Epidermal melanocyte (primary cell): ENCODE data around the gene AATF.
A peak's percentile ranks its signal among the peaks of the same experiment; 100 is the strongest.
"Not testable (repeated sequence)": the region's sequence is repeated elsewhere in the genome, so short reads cannot be mapped to it uniquely, and the experiment has no call there.

Experiments used
- DNase-seq: peaks from one replicate; pipeline ENCODE4 v3.0.0; 2011; ENCODE audit warnings: low spot score; ENCODE audit not compliant: insufficient read length

Gene AATF

DNA sequence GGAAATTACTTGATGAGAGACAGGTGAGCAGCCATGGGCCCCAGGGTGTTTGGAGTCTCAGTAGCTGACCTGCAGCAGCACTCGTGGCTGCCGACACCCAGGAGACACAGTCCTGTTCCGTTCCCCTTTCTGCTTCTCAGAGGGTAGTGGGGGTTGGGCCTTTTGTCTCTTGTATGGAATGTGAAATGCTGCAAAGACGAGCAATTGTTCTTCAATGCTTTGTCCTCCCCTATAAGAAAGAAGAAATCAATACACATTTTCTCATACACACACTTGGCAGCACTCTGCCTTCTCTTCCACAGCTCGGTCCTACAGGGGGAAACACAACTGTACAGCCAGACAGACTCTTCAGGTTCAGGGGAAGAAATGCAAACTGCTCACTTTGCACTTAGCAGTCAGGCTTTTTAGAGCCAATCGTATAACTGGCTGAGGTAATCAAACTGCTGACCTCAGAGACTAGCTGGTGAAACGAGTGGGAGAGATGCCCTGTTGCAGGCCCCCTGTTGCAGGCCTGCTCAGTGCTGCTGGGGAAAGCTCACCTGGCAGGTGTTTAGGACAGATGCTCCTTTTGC is 96.7 kb downstream of the AATF start:
- DNase-seq = no peak

- DNase-seq = peak; percentile 79
These were observed 98.9 kb downstream of the AATF start for GRCh38 chr17:37047631-37048104.

GRCh38 chr17:37048811-37049210 is 100.1 kb downstream of the AATF start:
- DNase-seq = no peak

DNA sequence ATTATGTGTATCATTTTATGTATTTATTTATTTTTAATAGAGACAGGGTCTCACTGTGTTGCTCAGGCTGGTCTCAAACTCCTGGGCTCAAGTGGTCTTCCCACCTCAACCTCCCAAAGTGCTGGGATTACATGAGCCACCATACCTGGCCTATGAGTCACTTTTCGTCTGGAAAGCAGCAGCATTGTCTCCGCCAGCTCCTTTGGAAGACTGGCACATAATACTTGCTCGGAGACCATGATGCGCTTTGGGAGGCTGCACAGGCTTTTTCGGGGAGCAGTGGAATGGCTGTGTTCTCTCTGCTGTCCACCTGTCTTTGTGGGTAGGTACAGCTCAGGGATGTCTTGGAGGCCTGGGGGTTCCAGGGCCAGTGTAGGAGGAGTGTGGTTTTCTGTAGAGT is 102.2 kb downstream of the AATF start:
- no peak for DNase-seq

- no peak for DNase-seq
These were observed 102.6 kb downstream of the AATF start for GRCh38 chr17:37051381-37051780.

- no peak for DNase-seq
These were observed 103.1 kb downstream of the AATF start for GRCh38 chr17:37051833-37052232.

DNA sequence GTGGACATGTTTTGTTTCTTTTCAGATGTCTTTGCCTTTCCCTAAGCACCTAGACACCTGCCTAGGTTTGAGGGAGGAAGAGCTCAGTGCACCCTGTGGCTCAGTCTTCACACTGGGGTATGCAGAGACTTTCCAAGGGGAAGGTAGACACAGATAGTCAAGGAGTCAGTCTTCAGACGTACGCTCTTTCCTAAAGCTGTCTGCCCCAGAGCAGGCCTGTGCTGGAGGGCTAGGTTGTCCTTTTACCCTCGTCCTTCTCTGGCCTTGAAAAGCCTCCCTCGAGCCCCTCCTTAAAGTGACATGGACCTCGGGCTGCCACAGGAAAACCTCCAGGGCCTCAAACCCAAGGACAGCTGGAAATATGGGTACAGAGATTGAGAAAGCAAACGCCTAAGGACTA is 103.7 kb downstream of the AATF start:
- DNase-seq = no peak

- no peak for DNase-seq
These were observed 106.1 kb downstream of the AATF start for GRCh38 chr17:37054894-37055293.

DNA sequence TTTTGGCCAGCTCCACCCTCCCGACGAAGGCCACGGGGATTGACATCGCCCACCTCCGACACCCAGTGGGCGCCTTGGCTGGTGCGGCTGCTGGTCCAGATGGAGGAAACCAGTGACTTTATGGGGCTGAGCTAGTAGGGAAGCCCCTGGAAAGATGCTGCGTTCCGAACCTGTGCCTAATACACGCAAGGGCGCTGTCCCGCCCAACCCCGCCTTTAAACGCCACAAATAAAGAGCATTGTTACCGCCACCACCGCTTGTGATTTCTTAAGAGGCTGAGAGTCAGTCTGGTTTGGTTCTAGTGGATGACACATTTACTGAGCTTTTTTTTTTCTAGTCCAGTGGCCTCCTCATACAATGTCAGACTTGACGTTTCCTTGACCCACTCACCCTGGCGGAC is 107.9 kb downstream of the AATF start:
- no peak for DNase-seq

GRCh38 chr17:37059493-37059892 is 110.7 kb downstream of the AATF start:
- no peak for DNase-seq

- no peak for DNase-seq
These were observed 111.3 kb downstream of the AATF start for GRCh38 chr17:37060094-37060493.

- DNase-seq = no peak
These were observed 112.2 kb downstream of the AATF start for GRCh38 chr17:37060928-37061327.

GRCh38 chr17:37062021-37062420 is 113.3 kb downstream of the AATF start:
- no peak for DNase-seq

DNA sequence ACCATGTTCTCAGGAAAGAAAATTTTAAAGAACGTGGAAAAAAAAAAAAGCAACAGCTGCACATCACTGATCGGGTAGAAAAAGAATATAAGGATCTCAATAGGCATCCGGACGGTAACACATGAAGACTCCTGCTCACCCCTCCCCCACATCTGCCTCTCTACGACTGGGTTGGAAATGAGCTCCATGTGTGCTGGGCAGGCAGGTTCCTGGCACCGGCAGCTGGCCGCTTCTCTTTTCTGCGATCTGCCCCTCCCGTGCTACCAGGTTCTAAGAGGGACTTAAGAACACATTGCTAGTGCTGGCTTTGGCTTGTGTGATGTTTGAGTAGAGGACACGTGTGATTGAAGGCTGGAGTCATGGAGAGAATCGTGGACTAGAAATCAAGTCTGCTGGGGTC is 115.5 kb downstream of the AATF start:
- no peak for DNase-seq

- no peak for DNase-seq
These were observed 116.2 kb downstream of the AATF start for GRCh38 chr17:37064956-37065355.

DNA sequence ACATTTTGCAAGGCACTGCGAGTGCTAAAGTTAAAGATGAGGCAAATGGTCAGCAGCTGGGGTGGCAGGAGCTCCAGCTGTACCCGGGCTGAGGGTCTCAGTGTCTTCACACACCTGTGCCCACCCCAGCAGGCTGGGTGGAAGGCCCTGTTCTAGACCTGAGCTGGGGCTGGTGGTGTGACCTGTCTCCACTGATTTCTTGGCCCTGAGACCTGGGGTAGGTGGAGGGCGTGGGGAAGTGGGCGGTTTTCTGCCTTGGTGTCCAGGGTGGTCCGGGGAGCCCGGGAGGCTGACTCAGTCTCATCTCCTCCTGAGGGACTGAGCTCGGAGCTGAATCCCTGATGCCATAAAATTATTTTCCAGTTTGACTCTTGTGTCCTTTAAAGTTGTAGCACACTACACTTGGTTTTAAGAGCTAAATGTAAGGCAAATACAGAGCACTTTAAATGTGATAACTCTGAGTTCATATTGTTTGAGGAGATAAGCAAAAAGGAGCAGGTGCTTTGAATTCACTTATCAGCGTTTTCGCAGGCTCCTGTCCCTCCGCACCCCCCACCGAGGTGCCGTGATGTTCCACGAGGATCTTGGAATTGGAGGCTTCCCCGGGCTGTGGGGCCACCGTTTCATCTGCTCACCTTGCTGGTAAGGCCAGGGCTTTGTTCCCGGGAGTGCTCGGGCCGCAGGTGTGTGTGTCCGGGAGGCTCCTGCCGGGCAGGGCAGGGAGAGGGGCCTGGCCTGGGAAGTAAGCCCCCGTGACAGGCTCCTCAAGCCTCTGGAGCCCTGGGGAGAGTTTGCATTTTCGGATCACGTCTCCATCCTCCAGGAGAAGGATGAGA is 117.0 kb downstream of the AATF start:
- no peak for DNase-seq

DNA sequence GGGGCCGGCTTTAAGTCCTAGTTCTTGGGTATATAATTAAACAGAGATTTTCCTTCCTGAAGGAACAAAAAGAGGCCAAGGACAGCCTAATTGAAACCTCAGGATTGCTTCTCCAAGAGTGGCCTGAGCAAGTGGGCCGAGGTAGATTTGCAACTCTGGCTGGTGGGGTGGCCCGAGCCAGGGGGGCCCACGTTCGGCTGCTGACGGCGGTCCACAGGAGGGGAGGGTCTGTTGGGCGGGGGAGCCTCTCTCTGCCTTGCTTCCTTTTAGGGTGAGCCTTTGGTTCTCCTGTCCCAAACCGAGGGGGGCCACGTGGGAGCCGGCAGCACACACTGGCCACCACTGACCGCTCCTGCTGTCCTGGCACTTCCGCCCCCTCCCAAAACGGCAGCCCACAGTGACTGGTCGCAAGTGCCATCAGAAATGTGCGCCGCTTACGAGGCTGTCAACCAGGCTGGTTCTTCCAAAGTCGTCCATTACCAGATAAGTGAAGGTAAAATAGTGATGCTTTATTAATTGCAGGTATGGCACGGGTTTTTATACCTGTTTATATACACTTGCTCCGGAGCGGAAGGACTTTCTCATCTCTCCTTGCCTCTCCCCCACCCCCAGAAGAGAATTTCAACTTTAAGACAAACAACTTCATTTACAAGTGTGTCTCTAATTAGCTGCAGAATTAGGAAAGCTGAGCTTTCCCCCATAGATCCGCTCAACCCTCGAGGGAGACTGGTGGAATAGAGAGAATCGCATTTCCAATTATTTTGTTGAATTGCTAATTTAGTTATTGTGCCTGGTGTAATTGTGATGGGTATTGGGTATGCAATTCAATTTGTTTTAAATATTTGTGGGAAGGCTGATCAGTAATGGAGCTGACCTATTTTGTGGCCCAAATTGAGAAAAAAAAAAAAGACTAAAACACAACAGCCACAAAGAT is 117.8 kb downstream of the AATF start:
- no peak for DNase-seq

DNA sequence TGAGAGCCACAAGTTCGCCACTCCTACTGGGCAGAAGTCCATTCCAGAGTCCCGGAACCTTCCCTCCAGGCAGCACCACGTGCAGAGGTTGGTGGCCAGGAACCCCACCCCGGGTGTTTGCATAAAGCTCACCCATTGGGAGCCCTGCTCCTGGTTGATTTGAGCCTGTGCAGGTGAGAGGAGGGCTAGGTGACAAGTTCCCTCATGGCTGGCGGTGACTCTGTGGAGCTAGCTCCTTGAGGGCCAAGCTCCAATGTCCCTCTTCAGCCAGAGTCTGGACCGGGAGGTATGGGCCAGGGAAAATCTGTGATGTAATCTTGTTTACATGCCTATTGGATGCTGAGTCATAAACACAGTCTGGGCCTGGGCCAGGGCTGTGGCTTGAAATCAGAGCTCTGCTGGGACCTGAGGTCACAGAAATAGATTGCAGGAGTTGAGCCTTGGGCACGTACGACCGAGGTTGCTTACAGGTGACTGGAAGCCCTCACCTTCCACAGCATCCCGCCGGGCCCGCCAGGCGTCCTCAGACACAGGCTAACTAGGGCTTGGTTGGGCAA is 118.9 kb downstream of the AATF start:
- no peak for DNase-seq

DNA sequence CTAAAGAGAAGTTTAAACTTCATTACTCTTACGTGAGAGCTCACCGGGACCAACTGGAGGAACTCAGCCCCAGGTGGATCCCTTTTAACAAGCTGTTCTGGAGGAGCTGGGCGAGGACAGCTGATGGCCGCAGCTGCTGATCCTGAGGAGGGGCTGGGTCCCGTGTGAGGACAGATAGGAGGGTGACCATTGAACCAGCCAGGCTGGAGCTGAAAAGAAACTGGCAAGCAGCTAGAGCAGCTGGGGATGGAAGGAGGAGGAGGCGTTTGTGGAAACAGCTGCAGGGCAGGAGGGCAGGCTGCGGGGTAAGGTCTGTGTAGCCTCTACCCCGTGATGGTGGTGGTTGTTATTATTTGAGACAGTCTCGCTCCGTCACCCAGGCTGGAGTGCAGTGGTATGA is 119.5 kb downstream of the AATF start:
- no peak for DNase-seq

DNA sequence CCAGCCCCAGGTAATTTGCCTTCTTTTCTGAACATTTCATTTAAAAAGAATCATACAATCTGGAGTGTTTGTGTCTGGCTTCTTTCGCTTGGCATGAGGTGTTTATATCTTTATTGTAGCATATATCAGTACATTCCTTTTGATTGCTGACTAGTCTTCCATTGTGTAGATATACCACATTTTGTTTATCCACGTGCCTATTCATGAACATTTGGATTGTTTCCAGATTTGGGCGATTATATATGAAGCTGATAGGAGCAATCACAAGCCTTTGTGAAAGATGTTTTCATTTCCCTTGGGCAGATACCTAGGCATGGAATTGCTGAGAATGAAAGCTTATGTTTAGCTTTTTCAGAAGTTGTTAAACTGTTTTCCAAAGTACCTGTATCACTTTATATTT is 120.3 kb downstream of the AATF start:
- no peak for DNase-seq

GRCh38 chr17:37073464-37073863 is 124.7 kb downstream of the AATF start:
- not testable (repeated sequence) for DNase-seq
